AG10803 (cell line): ENCODE data around the gene CKB.

Experiments used
- DNase-seq: peaks from one replicate; pipeline ENCODE4 v3.0.0; 2010; ENCODE audit warnings: low read depth
- H3K4me3 ChIP-seq: 2 replicates; pipeline ENCODE4 v1.5.1; 2011; ENCODE audit warnings: mild to moderate bottlenecking, low read length, control low read depth
- CTCF ChIP-seq: conservative IDR thresholded peaks from 2 replicates; pipeline ENCODE4 v1.5.1; 2011; ENCODE audit warnings: mild to moderate bottlenecking, low read length, control low read depth, inconsistent platforms

The CKB gene

GRCh38 chr14:103539056-103539825 is 16.6 kb upstream of the CKB start:
- no peak overlapping the region for H3K4me3 ChIP-seq
- TF ChIP-seq CTCF = no peak
- no peak for DNase-seq

- DNase-seq = no peak
- H3K4me3 ChIP-seq = no peak overlapping the region
- TF ChIP-seq CTCF = no peak
Measured at GRCh38 chr14:103538291-103539055, 15.8 kb upstream of the CKB start.

- no peak overlapping the region for H3K4me3 ChIP-seq
- DNase-seq = no peak
- TF ChIP-seq CTCF = no peak
Measured at GRCh38 chr14:103537175-103537990, 14.8 kb upstream of the CKB start.

- no peak for TF ChIP-seq CTCF
Measured at GRCh38 chr14:103536693-103537092, 14.1 kb upstream of the CKB start.

GRCh38 chr14:103535891-103536565 is 13.4 kb upstream of the CKB start:
- no peak for DNase-seq
- H3K4me3 ChIP-seq = no peak overlapping the region
- TF ChIP-seq CTCF = no peak

More at GRCh38 chr14:103536693-103537092, 14.1 kb upstream of the CKB start:
- no peak for DNase-seq
- H3K4me3 ChIP-seq = no peak overlapping the region

GRCh38 chr14:103535081-103535890 is 12.7 kb upstream of the CKB start:
- H3K4me3 ChIP-seq = no peak overlapping the region
- TF ChIP-seq CTCF = no peak

More at GRCh38 chr14:103535081-103535890, 12.7 kb upstream of the CKB start:
- DNase-seq = no peak
